WI38 (cell line): ENCODE data around the gene ABCB1.

Experiments
- H3K4me3 ChIP-seq: 2 replicates; pipeline ENCODE4 v1.5.1; 2011; ENCODE audit warnings: low read depth, mild to moderate bottlenecking, control low read depth, low read length
- TF ChIP-seq, protein P1 (sequence below): IDR thresholded peaks from 2 replicates; pipeline ENCODE4 v1.5.1; 2012; ENCODE audit warnings: low read depth, mild to moderate bottlenecking, control low read depth, low read length

ABCB1 gene

DNA sequence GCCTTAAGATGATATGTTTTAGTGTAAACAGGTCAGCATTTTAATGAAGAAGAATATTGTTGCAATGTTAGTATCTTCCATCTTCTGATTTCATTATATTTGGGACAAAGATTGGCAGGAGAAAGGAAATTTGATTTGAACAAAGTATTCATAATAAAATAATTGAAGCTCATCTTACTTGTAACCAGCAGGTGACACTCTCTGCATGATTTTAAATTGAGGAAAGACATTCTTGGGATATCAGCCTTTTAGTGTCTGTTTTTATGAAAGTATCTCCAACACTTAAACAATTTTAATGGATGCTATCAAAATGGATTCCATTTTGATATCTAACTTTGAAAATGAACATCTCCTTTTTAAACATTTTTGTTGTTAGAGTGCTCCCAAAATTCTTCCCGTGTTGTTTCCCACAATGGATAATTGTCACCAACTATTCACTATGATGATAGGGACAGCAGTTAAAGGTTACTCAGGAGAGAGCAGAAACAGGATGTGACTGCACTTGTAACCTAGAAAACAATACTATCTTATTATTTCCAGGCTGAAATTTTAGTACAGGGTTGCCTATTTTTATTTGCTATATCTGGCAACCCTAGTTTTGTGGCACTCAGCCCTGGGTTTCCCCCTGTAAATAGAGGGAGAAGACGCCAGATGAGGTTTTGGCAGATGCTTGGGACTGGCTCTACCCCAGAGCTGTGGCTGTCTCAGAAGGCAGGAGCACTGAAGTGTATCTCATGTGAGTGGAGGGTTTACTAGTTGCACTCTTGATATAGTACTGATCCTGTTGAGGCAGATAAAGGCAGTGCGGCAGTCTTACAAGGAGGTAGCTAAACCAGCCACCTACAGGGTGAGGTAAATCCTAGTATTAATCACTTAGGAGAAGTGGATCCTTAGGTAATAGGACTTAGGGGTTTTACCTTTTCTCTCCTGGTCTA is 94.2 kb downstream of the ABCB1 start:
- TF ChIP-seq, protein P1, sequence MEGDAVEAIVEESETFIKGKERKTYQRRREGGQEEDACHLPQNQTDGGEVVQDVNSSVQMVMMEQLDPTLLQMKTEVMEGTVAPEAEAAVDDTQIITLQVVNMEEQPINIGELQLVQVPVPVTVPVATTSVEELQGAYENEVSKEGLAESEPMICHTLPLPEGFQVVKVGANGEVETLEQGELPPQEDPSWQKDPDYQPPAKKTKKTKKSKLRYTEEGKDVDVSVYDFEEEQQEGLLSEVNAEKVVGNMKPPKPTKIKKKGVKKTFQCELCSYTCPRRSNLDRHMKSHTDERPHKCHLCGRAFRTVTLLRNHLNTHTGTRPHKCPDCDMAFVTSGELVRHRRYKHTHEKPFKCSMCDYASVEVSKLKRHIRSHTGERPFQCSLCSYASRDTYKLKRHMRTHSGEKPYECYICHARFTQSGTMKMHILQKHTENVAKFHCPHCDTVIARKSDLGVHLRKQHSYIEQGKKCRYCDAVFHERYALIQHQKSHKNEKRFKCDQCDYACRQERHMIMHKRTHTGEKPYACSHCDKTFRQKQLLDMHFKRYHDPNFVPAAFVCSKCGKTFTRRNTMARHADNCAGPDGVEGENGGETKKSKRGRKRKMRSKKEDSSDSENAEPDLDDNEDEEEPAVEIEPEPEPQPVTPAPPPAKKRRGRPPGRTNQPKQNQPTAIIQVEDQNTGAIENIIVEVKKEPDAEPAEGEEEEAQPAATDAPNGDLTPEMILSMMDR = no peak

DNA sequence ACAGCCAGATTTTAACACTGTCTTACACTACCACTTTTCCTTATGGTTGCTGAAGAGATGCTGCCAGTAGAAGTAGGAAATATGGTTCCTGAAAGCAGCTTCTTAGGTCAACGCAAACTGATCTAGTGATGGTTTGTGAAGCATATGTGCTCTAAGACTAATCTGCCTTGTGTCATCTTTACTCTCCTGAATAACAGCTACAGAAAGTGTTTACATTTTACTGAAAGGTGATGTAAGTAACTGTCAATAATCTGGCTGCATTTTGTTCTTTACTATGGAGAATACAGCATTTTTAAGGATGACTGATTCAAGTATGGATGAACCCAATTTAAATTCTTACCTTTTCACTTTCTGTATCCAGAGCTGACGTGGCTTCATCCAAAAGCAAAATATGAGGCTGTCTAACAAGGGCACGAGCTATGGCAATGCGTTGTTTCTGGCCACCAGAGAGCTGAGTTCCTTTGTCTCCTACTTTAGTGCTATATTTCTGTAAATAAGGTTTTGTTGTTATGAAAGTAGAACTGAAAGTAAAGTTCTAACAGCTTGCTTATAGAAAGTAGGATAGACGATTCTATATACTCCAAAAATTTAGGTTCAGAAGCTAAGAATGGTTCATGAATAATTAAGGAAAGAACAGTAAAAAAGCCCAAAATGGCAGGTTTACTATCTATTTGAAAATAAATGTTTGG is 95.0 kb downstream of the ABCB1 start:
- H3K4me3 ChIP-seq = no peak overlapping the region
- TF ChIP-seq, protein P1 = no peak

More for the DNA sequence above, 94.2 kb downstream of the ABCB1 start:
- H3K4me3 ChIP-seq = no peak overlapping the region

DNA sequence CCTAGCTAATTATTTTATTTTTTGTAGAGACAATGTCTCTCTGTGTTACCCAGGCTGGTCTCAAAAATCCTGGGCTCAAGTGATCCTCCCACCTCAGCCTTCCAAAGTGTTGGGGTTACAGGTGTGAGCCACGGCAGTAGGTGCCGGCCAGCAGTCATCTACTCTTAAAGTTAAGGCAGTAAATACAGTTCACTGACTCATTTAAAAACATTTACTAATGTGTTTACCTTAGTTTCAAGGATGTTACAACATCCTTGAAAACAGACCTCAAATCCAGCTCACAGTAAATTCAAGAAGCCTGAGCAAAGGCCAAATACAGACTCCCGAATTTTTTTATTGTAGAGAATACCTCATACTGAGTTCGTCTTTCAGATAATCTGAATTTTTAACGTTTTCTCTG is 95.6 kb downstream of the ABCB1 start:
- H3K4me3 ChIP-seq = no peak overlapping the region
- TF ChIP-seq, protein P1 = no peak

DNA sequence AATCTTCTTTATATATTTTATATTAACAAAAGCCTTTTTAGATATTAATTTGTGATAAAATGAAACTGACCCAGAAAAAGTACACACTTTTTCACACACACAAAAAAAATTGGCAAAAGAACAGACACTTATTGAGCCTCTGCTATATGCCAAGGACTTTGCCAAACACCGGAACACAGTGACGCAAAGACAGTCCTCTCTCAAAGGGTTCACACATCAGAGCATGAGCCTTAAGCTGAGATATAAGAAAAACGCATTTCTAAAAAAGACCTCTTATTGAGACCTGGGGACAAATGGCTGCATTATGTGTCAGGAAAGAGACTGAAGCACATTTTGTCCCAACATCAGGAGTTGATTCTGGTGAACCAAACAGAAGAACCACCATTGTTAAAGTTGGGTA is 101.2 kb downstream of the ABCB1 start:
- no peak overlapping the region for H3K4me3 ChIP-seq
- TF ChIP-seq, protein P1 = no peak

DNA sequence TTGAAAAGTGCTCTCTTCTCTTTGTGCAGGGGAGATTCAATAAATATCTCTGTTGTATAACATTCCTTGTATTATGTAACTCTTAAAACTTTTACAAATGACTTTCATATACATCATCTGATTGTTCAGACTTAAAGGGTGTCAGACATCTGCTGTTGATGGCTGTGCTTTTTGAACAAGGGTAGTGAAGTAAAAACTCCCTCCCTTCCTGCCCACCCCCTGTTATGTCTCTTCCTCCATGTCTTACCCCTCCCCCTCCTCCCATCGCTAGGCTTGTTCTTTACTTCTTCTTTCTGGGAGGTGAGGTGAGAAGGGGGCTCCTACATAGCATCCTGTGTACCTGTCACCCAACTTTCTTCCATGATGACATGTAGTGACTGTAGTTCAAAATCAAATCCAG is 101.8 kb downstream of the ABCB1 start:
- TF ChIP-seq, protein P1 = no peak
- H3K4me3 ChIP-seq = no peak overlapping the region

DNA sequence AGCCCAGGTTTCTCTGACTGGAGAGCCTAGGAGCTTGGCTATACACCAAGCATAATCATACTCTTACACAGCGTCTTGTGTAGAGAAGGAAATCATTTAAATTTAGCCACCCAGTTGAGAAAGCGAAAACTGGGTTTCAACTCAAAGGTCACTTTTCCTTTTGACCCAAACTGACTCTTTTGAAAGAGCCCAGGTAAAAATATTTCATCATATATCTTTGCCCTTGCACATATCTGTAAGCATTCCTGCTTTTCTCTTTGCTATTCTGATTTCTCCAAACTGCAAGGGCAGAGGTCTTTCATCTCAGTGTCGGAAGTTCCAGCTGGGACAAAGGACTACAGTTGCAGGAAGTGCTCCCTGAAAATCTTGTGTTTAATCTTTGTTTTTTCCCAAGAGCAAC is 103.2 kb downstream of the ABCB1 start:
- TF ChIP-seq, protein P1 = no peak
- H3K4me3 ChIP-seq = no peak overlapping the region

DNA sequence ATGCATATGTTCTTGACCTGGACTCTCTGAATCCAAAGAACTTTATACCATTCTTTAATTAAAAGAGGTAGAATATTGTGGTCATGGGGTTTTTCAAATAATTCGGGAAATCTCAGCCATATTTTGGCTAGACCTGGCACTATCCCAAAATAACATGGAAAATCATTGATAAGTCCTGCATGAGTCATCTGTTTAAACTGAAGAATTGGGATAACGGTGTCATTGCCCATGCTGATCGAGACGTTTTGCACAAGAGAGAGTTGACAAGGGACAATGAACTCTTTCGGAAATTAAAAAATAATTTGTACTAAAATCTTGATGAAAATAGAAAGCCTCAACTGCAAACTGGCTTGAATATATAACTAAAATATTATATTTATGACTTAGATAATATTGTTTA is 105.3 kb downstream of the ABCB1 start:
- H3K4me3 ChIP-seq = no peak overlapping the region
- TF ChIP-seq, protein P1 = no peak
